NCI-H82 (cell line): ENCODE measurements around the gene ARL17B.
"Not testable (repeated sequence)": the region's sequence is repeated elsewhere in the genome, so short reads cannot be mapped to it uniquely, and the experiment has no call there.

ENCODE experiments used
- DNase-seq: peaks from one replicate; lab custom pipeline; 2025; lab: John Stamatoyannopoulos, UW

Gene ARL17B

GRCh38 chr17:46361755-46362154 lies at the start of gene ARL17B:
Gene ARL17B (minus strand): TSS chr17:46361766. CDS start chr17:46358397, 3,369 bp downstream.
- not testable (repeated sequence) for DNase-seq

GRCh38 chr17:46409864-46410263 lies 48.3 kb upstream of the ARL17B start:
- not testable (repeated sequence) for DNase-seq

- DNase-seq: not testable (repeated sequence)
These were observed 45.6 kb upstream of the ARL17B start for GRCh38 chr17:46407155-46407554.

- not testable (repeated sequence) for DNase-seq
These were observed 39.6 kb upstream of the ARL17B start for GRCh38 chr17:46401033-46401787.

GRCh38 chr17:46400543-46400942 lies 39.0 kb upstream of the ARL17B start:
- DNase-seq: not testable (repeated sequence)

- DNase-seq: not testable (repeated sequence)
These were observed 38.4 kb upstream of the ARL17B start for GRCh38 chr17:46399993-46400392.

- not testable (repeated sequence) for DNase-seq
These were observed 34.7 kb upstream of the ARL17B start for GRCh38 chr17:46396292-46396691.

GRCh38 chr17:46393702-46394101 lies 32.1 kb upstream of the ARL17B start:
- DNase-seq: not testable (repeated sequence)

- DNase-seq: not testable (repeated sequence)
These were observed 23.9 kb upstream of the ARL17B start for GRCh38 chr17:46385491-46385890.

GRCh38 chr17:46383118-46383517 lies 21.6 kb upstream of the ARL17B start:
- DNase-seq: not testable (repeated sequence)

GRCh38 chr17:46373418-46373817 lies 11.9 kb upstream of the ARL17B start:
- DNase-seq: not testable (repeated sequence)

GRCh38 chr17:46372236-46373229 lies 11.0 kb upstream of the ARL17B start:
- DNase-seq: not testable (repeated sequence)

GRCh38 chr17:46367520-46367919 lies 6.0 kb upstream of the ARL17B start:
- DNase-seq: not testable (repeated sequence)

- not testable (repeated sequence) for DNase-seq
These were observed 326 bp downstream of the ARL17B start for GRCh38 chr17:46361145-46361735.

- DNase-seq: not testable (repeated sequence)
These were observed 7.7 kb downstream of the ARL17B start for GRCh38 chr17:46353856-46354255.

GRCh38 chr17:46349060-46349459 lies 12.5 kb downstream of the ARL17B start:
- DNase-seq: not testable (repeated sequence)

- DNase-seq: not testable (repeated sequence)
These were observed 13.2 kb downstream of the ARL17B start for GRCh38 chr17:46348345-46348744.

GRCh38 chr17:46342131-46342530 lies 19.4 kb downstream of the ARL17B start:
- not testable (repeated sequence) for DNase-seq

- not testable (repeated sequence) for DNase-seq
These were observed 20.3 kb downstream of the ARL17B start for GRCh38 chr17:46341220-46341619.

GRCh38 chr17:46294831-46295230 lies 66.7 kb downstream of the ARL17B start, which contains the start of gene LRRC37A:
Gene LRRC37A (plus strand): TSS chr17:46295131. CDS start chr17:46295134, 3 bp downstream.
- DNase-seq: not testable (repeated sequence)

GRCh38 chr17:46291618-46292017 lies 69.9 kb downstream of the ARL17B start:
- DNase-seq: not testable (repeated sequence)
